Esophagus (tissue), 2 donors: ENCODE data around the gene TRPM5. TPM values are rescaled to one million over a fixed set of nuclear protein-coding genes. Genes with fewer than 3 reads are reported as not detected.

Experiments
- H3K27ac ChIP-seq, 2 donors: one replicate each; pipeline ENCODE4 v1.5.1; 2013; ENCODE audit warnings: low read depth in 2 of 2, mild to moderate bottlenecking in 2 of 2, inconsistent platforms in 1 of 2, low read length in 1 of 2, moderate library complexity in 1 of 2
- H3K27me3 ChIP-seq, 2 donors: one replicate each; pipeline ENCODE4 v1.6.1; 2013; ENCODE audit warnings: low read length in 2 of 2, control low read depth in 1 of 2, mild to moderate bottlenecking in 1 of 2; ENCODE audit not compliant: insufficient read depth in 2 of 2, control insufficient read depth in 1 of 2
- H3K36me3 ChIP-seq, 2 donors: one replicate each; pipeline ENCODE4 v1.6.1; 2013; ENCODE audit warnings: low read length in 1 of 2; ENCODE audit not compliant: control insufficient read depth in 2 of 2, insufficient read depth in 2 of 2
- H3K4me1 ChIP-seq, 2 donors: one replicate each; pipeline ENCODE4 v1.6.1; 2013; ENCODE audit warnings: low read length in 1 of 2; ENCODE audit not compliant: control insufficient read depth in 2 of 2, insufficient read depth in 2 of 2
- H3K4me3 ChIP-seq, 2 donors: one replicate each; pipeline ENCODE4 v1.5.1; 2013; ENCODE audit warnings: low read length in 2 of 2, mild to moderate bottlenecking in 2 of 2, low read depth in 1 of 2, moderate library complexity in 1 of 2
- H3K9me3 ChIP-seq, 2 donors: one replicate each; pipeline ENCODE4 v1.6.1; 2013; ENCODE audit warnings: mild to moderate bottlenecking in 2 of 2, low read depth in 1 of 2, low read length in 1 of 2, moderate library complexity in 1 of 2; ENCODE audit not compliant: control insufficient read depth in 2 of 2, insufficient read depth in 1 of 2
- WGBS, 2 donors: extraction: QIAGEN DNeasy Blood & Tissue Kit; methylation state at CpG; one replicate each; pipeline ENCODE4 v1.1.7; 2013; 5-methylcytosine and 5-hydroxymethylcytosine counted together
- polyA plus RNA-seq, 2 donors: library from polyadenylated mRNA; stranded (reverse); fragments of 200-250 nt; gene quantifications; one replicate each; pipeline ENCODE4 v1.2.3, GENCODE V29; 2013
- donor health status: healthy with polysubstance abuse.
- donor health status: Bipolar disorder and iron deficiency.

The TRPM5 gene
- polyA plus RNA-seq, 2 donors = 0.01 TPM; not detected in 1

GRCh38 chr11:2394818-2395105 is 49.6 kb downstream of the TRPM5 start:
- peaks cover 0 to 50% of the 10 kb centered on the region in 2 donors for H3K36me3 ChIP-seq

More at GRCh38 chr11:2394818-2395105, 49.6 kb downstream of the TRPM5 start:
- Histone ChIP-seq H3K4me1 (peaks cover 8 to 19% of the 10 kb centered on the region in 2 donors), H3K27me3 (no peaks in the 10 kb centered on the region), H3K4me3 (no peak overlapping the region), H3K27ac (no peak overlapping the region), H3K9me3 (no peaks in the 10 kb centered on the region)
- 78 to 84% methylated on average over 8 of the region's 8 CpGs for WGBS, 2 donors

Other genes starting within 250 kb of the TRPM5 start
- gene ASCL2, start 173.9 kb downstream of the TRPM5 start, polyA plus RNA-seq = 1 to 10 TPM in 1 of 2 donors, under 1 TPM in 1; 0.95 to 1.7 TPM
- under 1 TPM; 0.42 to 0.45 TPM for gene C11orf21, start 142.6 kb downstream of the TRPM5 start, polyA plus RNA-seq
- gene TSPAN32, start 142.5 kb downstream of the TRPM5 start, polyA plus RNA-seq = under 1 TPM; 0.47 to 0.51 TPM
- 100 to 1,000 TPM in 1 of 2 donors, 10 to 100 TPM in 1; 56.8 to 175 TPM for gene CD81, start 67.2 kb downstream of the TRPM5 start, polyA plus RNA-seq
- gene TSSC4, start 43.8 kb downstream of the TRPM5 start, polyA plus RNA-seq = 10 to 100 TPM; 29.5 to 34.6 TPM
- under 1 TPM; 0.31 to 0.52 TPM for gene KCNQ1, start 494 bp upstream of the TRPM5 start, polyA plus RNA-seq